Aorta (tissue), 5 donors: Measurements from ENCODE around the gene MEX3B. TPM values are rescaled to one million over a fixed set of nuclear protein-coding genes. Genes with fewer than 3 reads are reported as not detected.
A peak's percentile ranks its signal among the peaks of the same experiment; 100 is the strongest.

Experiments
- ATAC-seq: fragments of 200-7000 bp; cut with Tn5 transposase; one replicate; pipeline ENCODE4 v1.9.1; 2022; ENCODE audit warnings: moderate library complexity; ENCODE audit not compliant: low FRiP score
- DNase-seq, 2 donors: peaks; one replicate each; pipeline ENCODE4 v3.0.0-alpha.2; 2020
- H3K27ac ChIP-seq, 2 donors: one replicate each; pipeline ENCODE4 v1.5.1; 2013; ENCODE audit warnings: low read length in 2 of 2, mild to moderate bottlenecking in 2 of 2, moderate library complexity in 2 of 2, control low read depth in 1 of 2, inconsistent platforms in 1 of 2, low read depth in 1 of 2
- H3K27me3 ChIP-seq, 2 donors: one replicate each; pipeline ENCODE4 v1.6.1; 2013; ENCODE audit warnings: control low read depth in 1 of 2, low read length in 1 of 2, mild to moderate bottlenecking in 1 of 2, moderate library complexity in 1 of 2; ENCODE audit not compliant: insufficient read depth in 2 of 2, control insufficient read depth in 1 of 2
- H3K36me3 ChIP-seq, 2 donors: one replicate each; pipeline ENCODE4 v1.6.1; 2013; ENCODE audit warnings: control low read depth in 1 of 2, low read length in 1 of 2, mild to moderate bottlenecking in 1 of 2; ENCODE audit not compliant: insufficient read depth in 2 of 2, control insufficient read depth in 1 of 2
- H3K4me1 ChIP-seq, 2 donors: one replicate each; pipeline ENCODE4 v1.6.1; 2013; ENCODE audit warnings: low read length in 2 of 2, control low read depth in 1 of 2, mild to moderate bottlenecking in 1 of 2, moderate library complexity in 1 of 2; ENCODE audit not compliant: insufficient read depth in 2 of 2, control insufficient read depth in 1 of 2
- H3K4me3 ChIP-seq, 2 donors: one replicate each; pipeline ENCODE4 v1.5.1; 2013; ENCODE audit warnings: low read length in 2 of 2, control low read depth in 1 of 2, mild to moderate bottlenecking in 1 of 2
- H3K9me3 ChIP-seq: one replicate; pipeline ENCODE4 v1.6.1; 2013; ENCODE audit warnings: mild to moderate bottlenecking, low read length; ENCODE audit not compliant: control insufficient read depth
- WGBS, 2 donors: extraction: QIAGEN DNeasy Blood & Tissue Kit; methylation state at CpG; one replicate each; pipeline ENCODE4 v1.1.7; 2013; 5-methylcytosine and 5-hydroxymethylcytosine counted together
- intact Hi-C, 2 donors: fragments of 100-400 bp; cut with DNase I; formaldehyde crosslinking; loops; one replicate each; pipeline versions ENCODE4 v1.14.2 to v1.15.0; 2022
- polyA plus RNA-seq, 2 donors: library from polyadenylated mRNA; stranded (reverse); fragments of 200-250 nt; gene quantifications; one replicate each; pipeline ENCODE4 v1.2.3, GENCODE V29; 2013
- total RNA-seq, 2 donors: library from RNA; stranded (reverse); fragmentation: NEBNext Ultra II Directional; extraction: Animal tissue kit (Norgen Biotek cat#: 25700); gene quantifications; one replicate each; pipeline ENCODE4 v1.2.1, GENCODE V29; 2021
- donor health status: healthy with polysubstance abuse.
- donor health status: Bipolar disorder and iron deficiency.
- donor health status: DM: no; HTN: no; CAD: no.
- donor health status: DM: no; HTN: no; CAD: no.
- donor health status: DM: yes; HTN: yes; CAD: no.

The MEX3B gene
- total and polyA plus RNA-seq, 4 donors: 1.2 to 2.9 (median 1.5) TPM

- WGBS, 2 donors: 0 to 1% methylated on average over 53 to 54 of the region's 54 CpGs
- intact Hi-C loops: loop anchor here (5.0 kb wide), 2 partner anchors 102 to 562 kb away; no protein-coding TSS in a partner anchor
- no peaks in the 10 kb centered on the region for H3K4me1 ChIP-seq
- H3K9me3 ChIP-seq: no peaks in the 10 kb centered on the region
- H3K27me3 ChIP-seq: no peaks in the 10 kb centered on the region
- DNase-seq (peak; percentile 65 to 78), ATAC-seq (no peak)
- no peak overlapping the region for H3K27ac ChIP-seq
- H3K36me3 ChIP-seq: no peaks in the 10 kb centered on the region
- H3K4me3 ChIP-seq: peak overlapping the region; percentile 65 to 69
Measured at GRCh38 chr15:82044373-82045178, 1.2 kb downstream of the MEX3B start.

DNA sequence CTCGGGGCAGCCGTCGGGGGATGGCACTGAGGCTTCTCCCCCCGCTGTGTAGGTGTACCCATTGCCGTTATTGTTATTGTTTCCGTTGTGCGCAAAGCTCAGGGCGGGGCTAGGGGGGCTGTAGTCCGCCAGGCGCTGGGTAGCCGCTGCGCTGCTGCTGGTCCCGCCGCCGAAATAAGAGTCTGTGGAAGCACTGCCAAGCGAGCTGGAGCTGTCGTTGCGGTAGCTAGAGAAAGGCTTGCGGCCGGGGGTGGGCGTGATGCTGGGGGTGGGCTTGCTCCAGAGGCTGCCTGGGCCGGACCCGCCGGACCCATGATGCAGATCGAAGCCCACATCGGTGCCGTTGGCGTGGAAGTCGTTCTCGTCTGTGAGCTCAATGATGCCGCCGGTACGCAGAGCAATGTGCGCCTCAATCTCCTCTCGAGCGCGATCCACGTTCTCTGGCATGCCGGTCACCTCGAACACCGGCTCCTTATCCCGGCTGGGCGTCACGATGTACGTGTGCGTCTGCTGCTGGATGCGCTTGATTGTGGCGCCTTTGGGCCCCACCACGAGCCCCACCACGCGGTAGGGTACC lies 1.9 kb downstream of the MEX3B start:
- Histone ChIP-seq H3K4me3 (no peak overlapping the region), H3K27me3 (no peaks in the 10 kb centered on the region), H3K9me3 (no peaks in the 10 kb centered on the region), H3K4me1 (no peaks in the 10 kb centered on the region), H3K36me3 (no peaks in the 10 kb centered on the region), H3K27ac (no peak overlapping the region)
- 11 to 20% methylated on average over 51 of the region's 51 CpGs for WGBS, 2 donors
- peak; percentile 44 to 75 for DNase-seq
- ATAC-seq: no peak
- intact Hi-C loops: no loop called here

GRCh38 chr15:82043130-82043673 lies 2.6 kb downstream of the MEX3B start:
- Histone ChIP-seq H3K36me3 (no peaks in the 10 kb centered on the region), H3K4me1 (no peaks in the 10 kb centered on the region), H3K27me3 (no peaks in the 10 kb centered on the region), H3K9me3 (no peaks in the 10 kb centered on the region), H3K4me3 (no peak overlapping the region), H3K27ac (no peak overlapping the region)
- WGBS, 2 donors: 74 to 77% methylated on average over 47 of the region's 47 CpGs
- ATAC-seq (no peak), DNase-seq (peak in 1 of 2 donors; percentile 43)
- intact Hi-C loops: no loop called here

GRCh38 chr15:82040862-82041261 lies 5.0 kb downstream of the MEX3B start:
- Histone ChIP-seq H3K36me3 (no peaks in the 10 kb centered on the region), H3K4me3 (no peak overlapping the region), H3K9me3 (no peaks in the 10 kb centered on the region), H3K4me1 (no peaks in the 10 kb centered on the region), H3K27me3 (no peaks in the 10 kb centered on the region), H3K27ac (no peak overlapping the region)
- WGBS, 2 donors: 51 to 63% methylated on average over 4 of the region's 4 CpGs
- ATAC-seq (no peak), DNase-seq (no peak)
- intact Hi-C loops: no loop called here

- WGBS, 2 donors: 9 to 16% methylated on average over 2 of the region's 2 CpGs
- ATAC-seq: no peak
- Histone ChIP-seq H3K36me3 (no peaks in the 10 kb centered on the region), H3K9me3 (no peaks in the 10 kb centered on the region), H3K4me1 (no peaks in the 10 kb centered on the region), H3K27me3 (no peaks in the 10 kb centered on the region), H3K27ac (no peak overlapping the region), H3K4me3 (no peak overlapping the region)
- DNase-seq: no peak
- intact Hi-C loops: no loop called here
Measured at GRCh38 chr15:82040390-82040789, 5.4 kb downstream of the MEX3B start.

- no peak for ATAC-seq
- Histone ChIP-seq H3K27me3 (no peaks in the 10 kb centered on the region), H3K27ac (no peak overlapping the region), H3K36me3 (no peaks in the 10 kb centered on the region), H3K4me1 (no peaks in the 10 kb centered on the region), H3K9me3 (no peaks in the 10 kb centered on the region), H3K4me3 (no peak overlapping the region)
- 94 to 96% methylated on average over 7 of the region's 7 CpGs for WGBS, 2 donors
- DNase-seq: no peak
- intact Hi-C loops: no loop called here
Measured at GRCh38 chr15:82039871-82040270, 5.9 kb downstream of the MEX3B start.

DNA sequence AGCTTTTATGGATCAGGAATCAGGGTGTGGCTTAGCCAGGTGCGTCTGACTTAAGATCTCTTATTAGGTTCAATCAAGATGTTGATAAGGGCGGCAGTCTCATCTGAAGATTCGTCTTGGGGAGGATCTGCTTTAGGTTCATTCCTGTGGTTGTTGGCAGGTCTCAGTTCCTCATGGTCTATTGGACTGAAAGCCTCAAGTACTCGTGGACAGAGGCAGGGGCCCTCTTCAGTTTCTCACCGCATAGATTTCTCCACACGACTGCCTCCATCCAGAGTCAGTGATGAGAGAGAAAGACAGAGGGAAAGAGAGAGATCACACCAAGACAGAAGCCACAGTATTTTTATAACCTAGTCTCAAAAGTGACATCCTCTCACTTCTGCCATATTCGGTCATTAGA lies 9.4 kb downstream of the MEX3B start:
- H3K9me3 ChIP-seq: no peaks in the 10 kb centered on the region
- no peaks in the 10 kb centered on the region for H3K36me3 ChIP-seq
- H3K27ac ChIP-seq: no peak overlapping the region
- H3K4me1 ChIP-seq: no peaks in the 10 kb centered on the region
- ATAC-seq (no peak), DNase-seq (no peak)
- intact Hi-C loops: no loop called here
- H3K4me3 ChIP-seq: no peak overlapping the region
- H3K27me3 ChIP-seq: no peaks in the 10 kb centered on the region
- WGBS, 2 donors: 96% methylated on average over 7 of the region's 7 CpGs

- no peaks in the 10 kb centered on the region for H3K27me3 ChIP-seq
- ATAC-seq (no peak), DNase-seq (no peak)
- H3K36me3 ChIP-seq: no peaks in the 10 kb centered on the region
- intact Hi-C loops: no loop called here
- H3K4me3 ChIP-seq: no peak overlapping the region
- no peaks in the 10 kb centered on the region for H3K4me1 ChIP-seq
- 83 to 87% methylated on average over 5 of the region's 5 CpGs for WGBS, 2 donors
- H3K9me3 ChIP-seq: no peaks in the 10 kb centered on the region
- H3K27ac ChIP-seq: no peak overlapping the region
Measured at GRCh38 chr15:82031871-82032270, 13.9 kb downstream of the MEX3B start.

DNA sequence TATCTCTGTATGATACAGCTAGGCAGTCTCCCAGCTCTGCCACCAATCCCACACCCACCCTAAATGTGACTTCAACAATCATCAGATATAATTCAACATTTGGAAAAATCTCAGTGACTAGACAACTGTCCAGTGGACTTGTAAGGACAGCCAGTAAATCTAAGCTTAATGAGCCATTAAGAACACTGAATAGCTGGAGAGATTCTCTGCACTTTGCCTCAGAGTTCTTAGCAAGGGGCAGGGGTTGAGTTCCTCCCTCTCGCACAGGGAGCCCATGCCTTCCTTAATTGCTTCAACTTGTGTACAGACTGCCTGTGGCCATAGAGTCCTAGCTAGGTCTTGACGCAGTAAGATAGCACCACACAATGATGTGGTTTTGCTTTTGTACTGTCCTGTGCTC lies 15.6 kb downstream of the MEX3B start:
- intact Hi-C loops: no loop called here
- Histone ChIP-seq H3K27ac (no peak overlapping the region), H3K9me3 (no peaks in the 10 kb centered on the region), H3K36me3 (no peaks in the 10 kb centered on the region), H3K27me3 (no peaks in the 10 kb centered on the region), H3K4me1 (no peaks in the 10 kb centered on the region), H3K4me3 (no peak overlapping the region)
- 94 to 98% methylated on average over 2 of the region's 2 CpGs for WGBS, 2 donors
- DNase-seq (no peak), ATAC-seq (no peak)
